IMR-90 (cell line): ENCODE data around the gene ADCYAP1. TPM values are rescaled to one million over a fixed set of nuclear protein-coding genes. Genes with fewer than 3 reads are reported as not detected.

Experiments
- ATAC-seq: fragments of 200-7000 bp; cut with Tn5 transposase; 2 replicates; pipeline ENCODE4 v1.9.1; 2020; ENCODE audit warnings: low read depth, mild to moderate bottlenecking, moderate library complexity
- BruUV-seq: library from RNA; stranded (reverse); fragments of 400-500 nt; replicated peaks from 2 replicates; lab custom pipeline; 2021; lab: Mats Ljungman, UMichigan
- CTCF ChIA-PET: fragments of 300-600 bp; formaldehyde crosslinking; extraction: SDS; loops from one replicate; lab custom pipeline; 2021; ENCODE audit warnings: antibody characterized with exemption; lab: Yijun Ruan, JAX
- POLR2A ChIA-PET: fragments of 300-600 bp; sonication (Branson Sonifier 250); formaldehyde crosslinking; loops from one replicate; lab custom pipeline; 2022; ENCODE audit warnings: antibody characterized with exemption; ENCODE audit not compliant: unreplicated experiment; lab: Charles Lee
- DNase-seq: peaks from one replicate; pipeline ENCODE4 v3.0.0; 2013
- H2AFZ ChIP-seq: replicated peaks from 2 replicates; pipeline ENCODE3; 2013; ENCODE audit warnings: low read length, mild to moderate bottlenecking; ENCODE audit not compliant: poor library complexity
- H2AK5ac ChIP-seq: 2 replicates; pipeline ENCODE4 v1.6.1; 2013; ENCODE audit warnings: low read depth, low read length, inconsistent platforms
- H2AK9ac ChIP-seq: replicated peaks from 2 replicates; pipeline ENCODE3; 2013; ENCODE audit warnings: mild to moderate bottlenecking, low read depth, low read length, moderate library complexity; ENCODE audit not compliant: poor library complexity
- H2BK120ac ChIP-seq: 2 replicates; pipeline ENCODE4 v1.6.1; 2013; ENCODE audit warnings: low read depth, low read length, inconsistent platforms
- H2BK15ac ChIP-seq: 3 replicates; pipeline ENCODE4 v1.6.1; 2013; ENCODE audit warnings: low read depth, low read length, inconsistent platforms
- H2BK20ac ChIP-seq: 2 replicates; pipeline ENCODE4 v1.6.1; 2013; ENCODE audit warnings: low read depth, mild to moderate bottlenecking, inconsistent platforms, low read length, moderate library complexity
- H2BK5ac ChIP-seq: 2 replicates; pipeline ENCODE4 v1.6.1; 2013; ENCODE audit warnings: mild to moderate bottlenecking, low read depth, low read length, inconsistent platforms; ENCODE audit not compliant: poor library complexity, severe bottlenecking
- H3K14ac ChIP-seq: replicated peaks from 2 replicates; pipeline ENCODE4 v1.6.1; 2013; ENCODE audit warnings: low read depth, low read length, inconsistent platforms
- H3K18ac ChIP-seq: 2 replicates; pipeline ENCODE4 v1.6.1; 2013; ENCODE audit warnings: low read depth, low read length, control low read depth
- H3K23ac ChIP-seq: 2 replicates; pipeline ENCODE4 v1.6.1; 2013; ENCODE audit warnings: low read depth, low read length, inconsistent platforms
- H3K27ac ChIP-seq: 2 replicates; pipeline ENCODE4 v1.5.1; 2013; ENCODE audit warnings: mild to moderate bottlenecking, control low read depth, low read length; ENCODE audit not compliant: insufficient read depth
- H3K27me3 ChIP-seq: 2 replicates; pipeline ENCODE4 v1.6.1; 2013; ENCODE audit warnings: low read length; ENCODE audit not compliant: control insufficient read depth, insufficient read depth
- H3K36me3 ChIP-seq: 2 replicates; pipeline ENCODE4 v1.6.1; 2013; ENCODE audit warnings: low read length, mixed read lengths; ENCODE audit not compliant: control insufficient read depth, insufficient read depth
- H3K4ac ChIP-seq: 2 replicates; pipeline ENCODE4 v1.6.1; 2013; ENCODE audit warnings: low read depth, low read length, inconsistent platforms
- H3K4me1 ChIP-seq: 2 replicates; pipeline ENCODE4 v1.6.1; 2013; ENCODE audit warnings: low read length, mixed read lengths; ENCODE audit not compliant: control insufficient read depth, insufficient read depth
- H3K4me2 ChIP-seq: 2 replicates; pipeline ENCODE4 v1.6.1; 2013; ENCODE audit warnings: low read depth, mild to moderate bottlenecking, control low read depth, low read length, moderate library complexity
- H3K4me3 ChIP-seq: 2 replicates; pipeline ENCODE4 v1.5.1; 2013; ENCODE audit warnings: low read depth, mild to moderate bottlenecking, control low read depth, low read length, moderate library complexity; ENCODE audit not compliant: insufficient read depth
- H3K56ac ChIP-seq: 2 replicates; pipeline ENCODE4 v1.6.1; 2013; ENCODE audit warnings: low read length, inconsistent platforms; ENCODE audit not compliant: insufficient read depth; ENCODE audit errors: extremely low read depth
- H3K79me1 ChIP-seq, 2 experiments: 2 replicates each; pipeline ENCODE4 v1.6.1; 2013; ENCODE audit warnings: low read length in 2 of 2, inconsistent platforms in 1 of 2, low read depth in 1 of 2
- H3K9ac ChIP-seq: 2 replicates; pipeline ENCODE4 v1.6.1; 2013; ENCODE audit warnings: low read depth, low read length, control low read depth
- H3K9me1 ChIP-seq: 2 replicates; pipeline ENCODE4 v1.6.1; 2013; ENCODE audit warnings: low read length, inconsistent platforms; ENCODE audit not compliant: insufficient read depth
- H3K9me3 ChIP-seq: 2 replicates; pipeline ENCODE4 v1.6.1; 2013; ENCODE audit warnings: low read length; ENCODE audit not compliant: control insufficient read depth, insufficient read depth
- H4K20me1 ChIP-seq: 2 replicates; pipeline ENCODE4 v1.6.1; 2013; ENCODE audit warnings: low read length, inconsistent platforms; ENCODE audit not compliant: insufficient read depth
- H4K5ac ChIP-seq: 2 replicates; pipeline ENCODE4 v1.6.1; 2013; ENCODE audit warnings: mild to moderate bottlenecking, low read depth, low read length, control low read depth
- H4K8ac ChIP-seq, 2 experiments: 2 replicates each; pipeline ENCODE4 v1.6.1; 2013; ENCODE audit warnings: low read depth in 2 of 2, low read length in 2 of 2, control low read depth in 1 of 2, inconsistent platforms in 1 of 2
- H4K91ac ChIP-seq: 2 replicates; pipeline ENCODE4 v1.6.1; 2013; ENCODE audit warnings: low read depth, low read length, inconsistent platforms; ENCODE audit not compliant: insufficient read depth
- CEBPB ChIP-seq: IDR thresholded peaks from 2 replicates; pipeline ENCODE4 v1.6.1; 2012; ENCODE audit warnings: low read depth, low read length, improper control_type of control experiment
- CHD1 ChIP-seq: IDR thresholded peaks from 2 replicates; pipeline ENCODE4 v1.6.1; 2012; ENCODE audit warnings: low read depth, low read length, improper control_type of control experiment
- ELK1 ChIP-seq: fragments of 150-350 bp; IDR thresholded peaks from 2 replicates; pipeline ENCODE4 v1.6.1; 2016; ENCODE audit warnings: low read depth, mild to moderate bottlenecking, low read length, moderate library complexity, borderline replicate concordance
- MXI1 ChIP-seq: IDR thresholded peaks from 2 replicates; pipeline ENCODE4 v1.6.1; 2012; ENCODE audit warnings: low read depth, mild to moderate bottlenecking, low read length, moderate library complexity, borderline replicate concordance
- POLR2A ChIP-seq: IDR thresholded peaks from 2 replicates; pipeline ENCODE4 v1.6.1; 2012; ENCODE audit warnings: mild to moderate bottlenecking, low read depth, low read length
- WGBS, 2 experiments: methylation state at CpG; one replicate each; pipeline versions ENCODE4 v1.1.5 to v1.1.7; 2013; ENCODE audit warnings: missing lambda C conversion rate in 2 of 2; ENCODE audit not compliant: insufficient read length in 1 of 2; ENCODE audit errors: extremely low coverage in 2 of 2; 5-methylcytosine and 5-hydroxymethylcytosine counted together
- dilution Hi-C: fragments of 300-500 bp; cut with HindIII; formaldehyde crosslinking; loops from one replicate; pipeline ENCODE4 v1.14.3; 2018; ENCODE audit warnings: low sequenced_read_pairs; ENCODE audit not compliant: unreplicated experiment
- in situ Hi-C: fragments of 300-500 bp; cut with MboI; formaldehyde crosslinking; loops from 3 replicates; pipeline ENCODE4 v1.14.3; 2019; ENCODE audit warnings: low sequenced_read_pairs, inconsistent platforms, mixed read lengths
- intact Hi-C: fragments of 100-400 bp; cut with micrococcal nuclease; formaldehyde crosslinking; loops from 2 replicates; pipeline ENCODE4 v1.10.0; 2022
- polyA plus RNA-seq, 3 experiments: library from polyadenylated mRNA; depleted of rRNA; stranded (reverse); fragments of >200 nt; gene quantifications; 2 replicates each; pipeline ENCODE4 v1.2.3, GENCODE V29; 2012; ENCODE audit warnings: low replicate concordance in 1 of 3
- total RNA-seq: library from RNA; depleted of rRNA; stranded (reverse); fragments of >200 nt; gene quantifications from 2 replicates; pipeline ENCODE4 v1.2.3, GENCODE V29; 2012

Gene ADCYAP1
- total and polyA plus RNA-seq, 2 of the 4 experiments (the other 2 are of a cell fraction), result not detected

GRCh38 chr18:926946-927345, 22.3 kb downstream of the ADCYAP1 start:
- ChIA-PET CTCF (no interaction called here), POLR2A (interaction anchor here (0.6 kb wide), 1 partner anchor 18 kb away, joined by 3 read pairs; no protein-coding TSS in a partner anchor)
- Histone ChIP-seq H4K91ac (no peak overlapping the region), H3K9ac (no peak overlapping the region), H3K4ac (no peak overlapping the region), H3K27ac (no peak overlapping the region), H4K8ac (no peak overlapping the region), H2BK20ac (no peak overlapping the region), H2BK120ac (no peak overlapping the region), H3K56ac (no peak overlapping the region), H3K9me1 (no peaks in the 10 kb centered on the region), H3K9me3 (no peaks in the 10 kb centered on the region), H3K14ac (no peak overlapping the region), H3K36me3 (no peaks in the 10 kb centered on the region), H3K23ac (no peak overlapping the region), H2AFZ (no peak overlapping the region), H4K5ac (no peak overlapping the region), H2BK5ac (no peak overlapping the region), H3K18ac (no peak overlapping the region), H2AK5ac (no peak overlapping the region), H3K4me3 (no peak overlapping the region), H4K20me1 (no peaks in the 10 kb centered on the region), H3K79me1 (no peaks in the 10 kb centered on the region), H3K4me2 (no peak overlapping the region), H3K4me1 (no peaks in the 10 kb centered on the region), H2BK15ac (no peak overlapping the region), H3K27me3 (no peaks in the 10 kb centered on the region), H2AK9ac (no peak overlapping the region)
- in situ Hi-C loops, result no loop called here
- no TSS peak for BruUV-seq
- ATAC-seq (no peak), DNase-seq (no peak)
- dilution Hi-C loops, result no loop called here
- no CpG with 5 or more reads among the region's 1 CpG for WGBS, 2 experiments
- intact Hi-C loops, result no loop called here
- TF ChIP-seq CEBPB (no peak), MXI1 (no peak), ELK1 (no peak), POLR2A (no peak), CHD1 (no peak)
